HG02970 (cell line): Measurements from ENCODE around the gene ZNF649.

Experiments used
- ATAC-seq: cut with Tn5 transposase; IDR thresholded peaks from one replicate; pipeline ENCODE4 v1.9.1; 2021; ENCODE audit warnings: mild to moderate bottlenecking, moderate library complexity, moderate number of reproducible peaks; ENCODE audit not compliant: unreplicated experiment, low FRiP score

Gene ZNF649

DNA sequence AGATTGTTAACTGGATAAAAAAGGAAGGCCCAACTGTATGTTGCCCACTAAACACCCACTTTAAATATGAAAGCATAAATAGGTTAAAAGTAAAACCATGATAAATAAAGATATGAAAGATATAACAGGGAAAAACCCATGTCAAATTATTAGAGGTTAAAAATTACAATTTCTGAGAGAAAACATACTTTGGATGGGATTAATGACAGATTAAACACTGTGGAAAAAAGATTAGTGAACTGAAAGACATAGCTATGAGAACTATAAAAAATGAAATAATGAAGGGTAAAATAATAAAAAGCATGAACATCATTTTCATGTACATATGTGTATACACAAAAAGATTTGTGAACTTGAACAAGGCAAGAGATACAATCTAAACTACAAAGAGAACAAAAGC lies 14.9 kb downstream of the ZNF649 start:
- no peak for ATAC-seq

DNA sequence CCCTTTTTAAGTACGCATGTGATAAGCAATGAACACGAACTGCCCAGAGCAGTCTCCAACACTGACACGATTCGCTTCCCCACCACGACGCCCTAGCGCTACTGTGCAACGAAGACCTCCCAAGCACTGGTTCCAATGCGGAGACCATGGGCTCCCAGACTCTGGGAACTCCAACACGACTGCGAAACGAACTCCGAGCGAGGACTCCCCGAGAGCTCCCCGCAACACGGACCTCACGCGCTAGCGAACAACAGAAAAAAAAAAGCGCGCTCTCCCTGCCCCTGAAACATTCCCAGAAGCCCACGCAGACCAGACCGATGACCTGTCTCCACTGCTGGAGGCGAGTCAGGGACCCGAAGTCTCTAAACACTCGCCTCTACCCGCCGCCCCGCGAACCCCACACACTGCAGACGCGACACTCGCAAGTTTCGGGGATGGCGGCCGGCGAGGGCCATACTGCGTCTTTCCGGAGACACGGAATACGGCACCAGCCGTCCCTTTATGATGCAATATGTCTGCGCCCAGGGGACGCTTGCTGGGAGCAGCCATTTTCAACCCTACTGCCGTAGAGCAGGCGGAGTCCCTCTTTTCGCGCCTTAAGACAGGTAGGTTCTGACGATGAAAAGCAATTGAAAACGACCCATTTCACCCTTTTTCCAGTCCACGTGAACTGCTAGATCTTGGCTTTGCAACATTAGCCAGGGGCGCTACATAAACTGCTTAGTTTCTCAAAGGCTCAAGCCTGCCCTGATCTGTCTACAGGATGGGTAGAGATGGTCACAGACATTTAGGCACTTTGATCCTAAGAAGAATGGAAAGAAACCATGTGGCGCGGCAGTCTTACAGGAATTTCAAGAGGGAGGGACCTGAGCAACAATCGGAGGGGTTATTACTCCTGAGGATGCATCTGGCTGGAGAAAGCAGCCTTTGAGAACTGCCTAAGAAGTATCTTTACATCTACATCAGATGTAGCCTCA lies 17.0 kb downstream of the ZNF649 start, which contains the start of gene ZNF577:
ZNF577 (minus strand) TSS at position 430 of the 977 bp plus-strand sequence. CDS start 7,569 bp downstream, outside the sequence.
- ATAC-seq = no peak

DNA sequence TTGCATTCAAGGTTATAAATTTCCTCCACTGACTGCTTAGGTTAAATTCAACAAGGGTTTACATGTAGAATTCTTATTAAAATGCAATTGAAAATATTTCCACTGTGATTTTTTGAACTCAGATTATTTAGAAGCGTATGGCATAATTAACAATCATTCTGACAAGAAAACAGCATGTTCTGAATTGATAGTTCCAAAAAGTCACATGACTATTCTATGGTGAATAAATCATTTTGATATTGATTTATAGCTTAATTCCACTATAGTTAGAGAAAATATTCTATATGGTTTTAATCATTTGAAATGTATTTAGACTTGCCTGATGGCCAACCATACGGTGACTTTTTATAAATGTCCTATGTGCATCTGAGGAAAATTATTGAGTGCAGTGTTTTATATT lies 20.1 kb downstream of the ZNF649 start:
- no peak for ATAC-seq

DNA sequence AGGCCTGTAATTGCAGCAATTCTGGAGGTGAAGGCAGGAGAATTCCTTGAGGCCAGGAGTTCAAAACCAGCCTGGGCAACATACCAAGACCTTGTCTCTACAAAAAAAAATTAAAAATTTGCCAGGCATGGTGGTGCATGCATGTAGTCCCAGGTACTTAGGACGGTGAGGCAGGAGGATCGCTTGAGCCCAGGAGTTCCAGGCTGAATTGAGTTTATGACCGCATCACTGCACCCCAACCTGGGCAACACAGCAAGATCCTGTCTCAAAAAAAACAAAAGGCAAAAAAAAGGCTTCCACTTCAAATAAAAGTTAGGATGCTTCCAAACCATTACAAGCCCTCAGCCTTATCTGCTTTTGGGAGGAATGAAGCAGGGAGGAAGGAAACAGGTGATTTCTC lies 22.3 kb downstream of the ZNF649 start:
- ATAC-seq = no peak

DNA sequence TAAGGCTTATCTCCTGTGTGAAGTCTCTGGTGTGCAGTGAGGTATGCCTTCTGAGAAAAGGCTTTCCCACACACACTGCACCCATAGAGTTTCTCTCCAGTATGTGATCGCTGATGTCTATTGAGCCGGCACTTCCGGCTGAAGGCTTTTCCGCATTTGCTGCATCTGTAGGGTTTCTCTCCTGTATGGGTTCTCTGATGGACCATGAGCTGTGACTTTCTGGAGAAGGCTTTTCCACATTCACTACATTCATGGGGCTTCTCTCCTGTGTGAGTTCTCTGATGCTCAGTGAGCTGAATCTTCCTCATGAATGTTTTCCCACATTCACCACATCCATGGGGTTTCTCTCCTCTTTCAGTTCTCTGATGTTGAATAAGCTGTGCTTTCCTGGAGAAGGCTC lies 31.7 kb downstream of the ZNF649 start:
- no peak for ATAC-seq

DNA sequence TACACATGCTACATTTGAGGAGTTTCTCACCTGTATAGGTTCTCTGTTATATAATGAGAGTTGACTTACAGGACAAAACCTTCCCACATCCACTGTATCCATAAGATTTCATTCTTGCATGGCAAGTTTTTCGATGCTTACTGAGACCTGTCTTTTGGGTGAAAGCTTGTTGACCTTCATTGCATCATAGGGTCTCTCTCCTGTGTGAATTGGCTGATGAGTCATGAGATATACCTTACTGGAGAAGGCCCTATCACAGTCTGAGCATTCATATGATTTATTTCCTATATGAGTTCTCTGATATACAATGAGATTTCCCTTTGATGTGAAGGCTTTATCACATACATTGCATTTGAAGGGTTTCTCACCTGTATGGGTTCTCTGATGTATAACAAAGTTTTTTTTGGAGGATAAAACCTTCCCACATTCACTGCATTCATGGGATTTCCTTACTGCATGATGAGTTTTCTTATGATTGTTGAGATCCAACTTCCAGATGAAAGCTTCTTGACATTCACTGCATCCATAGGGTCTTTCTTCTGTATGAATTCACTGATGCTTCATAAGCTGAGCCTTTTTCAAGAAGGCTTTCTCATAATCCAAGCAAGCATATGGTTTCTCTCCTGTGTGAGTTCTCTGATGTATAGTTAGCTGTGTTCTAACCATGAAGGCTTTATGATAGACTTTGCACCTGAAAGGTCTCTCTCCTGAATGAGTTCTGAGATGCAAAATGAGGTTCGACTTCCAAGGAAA lies 42.8 kb downstream of the ZNF649 start:
- ATAC-seq = no peak
